Panc1 (cell line): ENCODE data around the gene USP30.

Experiments used
- POLR2AphosphoS5 ChIP-seq: IDR thresholded peaks from 2 replicates; pipeline ENCODE4 v1.6.1; 2012; ENCODE audit warnings: mild to moderate bottlenecking, low read depth, low read length, moderate library complexity
- TF ChIP-seq, protein P1 (sequence below): fragments of 450-650 bp; IDR thresholded peaks from 2 replicates; pipeline ENCODE4 v1.5.1; 2017; ENCODE audit warnings: mild to moderate bottlenecking

DNA sequence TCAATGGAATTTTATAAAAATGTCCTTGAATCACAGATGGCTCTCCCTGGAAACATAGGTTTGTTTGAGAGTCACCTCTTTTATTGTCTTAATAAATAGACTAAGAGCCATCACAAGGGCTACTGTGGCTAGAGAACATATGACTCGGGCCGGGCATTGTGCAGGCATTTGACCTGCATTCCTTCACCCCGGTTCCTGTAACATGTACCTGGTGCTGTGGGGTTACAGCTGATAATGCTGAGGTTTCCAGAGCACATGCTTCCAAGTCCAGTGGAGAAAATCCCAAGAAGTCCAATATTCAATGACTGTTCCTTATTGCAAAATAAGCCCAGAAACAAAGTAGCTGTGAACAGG is 63.0 kb downstream of the USP30 start:
- TF ChIP-seq, protein P1, sequence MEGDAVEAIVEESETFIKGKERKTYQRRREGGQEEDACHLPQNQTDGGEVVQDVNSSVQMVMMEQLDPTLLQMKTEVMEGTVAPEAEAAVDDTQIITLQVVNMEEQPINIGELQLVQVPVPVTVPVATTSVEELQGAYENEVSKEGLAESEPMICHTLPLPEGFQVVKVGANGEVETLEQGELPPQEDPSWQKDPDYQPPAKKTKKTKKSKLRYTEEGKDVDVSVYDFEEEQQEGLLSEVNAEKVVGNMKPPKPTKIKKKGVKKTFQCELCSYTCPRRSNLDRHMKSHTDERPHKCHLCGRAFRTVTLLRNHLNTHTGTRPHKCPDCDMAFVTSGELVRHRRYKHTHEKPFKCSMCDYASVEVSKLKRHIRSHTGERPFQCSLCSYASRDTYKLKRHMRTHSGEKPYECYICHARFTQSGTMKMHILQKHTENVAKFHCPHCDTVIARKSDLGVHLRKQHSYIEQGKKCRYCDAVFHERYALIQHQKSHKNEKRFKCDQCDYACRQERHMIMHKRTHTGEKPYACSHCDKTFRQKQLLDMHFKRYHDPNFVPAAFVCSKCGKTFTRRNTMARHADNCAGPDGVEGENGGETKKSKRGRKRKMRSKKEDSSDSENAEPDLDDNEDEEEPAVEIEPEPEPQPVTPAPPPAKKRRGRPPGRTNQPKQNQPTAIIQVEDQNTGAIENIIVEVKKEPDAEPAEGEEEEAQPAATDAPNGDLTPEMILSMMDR: no peak
- TF ChIP-seq POLR2AphosphoS5: no peak
